Activated gamma-delta T cell treated with anti-CD3 and anti-CD28 coated beads, Interleukin-2, amount 50 U/mL, for 16 hours (primary cell): ENCODE data around the gene CRYGS.
"Not testable (repeated sequence)": the region's sequence is repeated elsewhere in the genome, so short reads cannot be mapped to it uniquely, and the experiment has no call there.

ENCODE experiments used
- DNase-seq: peaks from one replicate; pipeline ENCODE4 v3.0.0-alpha.2; 2020; ENCODE audit warnings: low read depth

CRYGS gene

GRCh38 chr3:186519021-186519658 lies 25.0 kb downstream of the CRYGS start:
- DNase-seq, result peak; percentile 62

GRCh38 chr3:186517218-186517617 lies 27.0 kb downstream of the CRYGS start:
- no peak for DNase-seq

- DNase-seq, result no peak
Measured at GRCh38 chr3:186516646-186517045, 27.5 kb downstream of the CRYGS start.

- no peak for DNase-seq
Measured at GRCh38 chr3:186515125-186515524, 29.1 kb downstream of the CRYGS start.

GRCh38 chr3:186514296-186515002 lies 29.7 kb downstream of the CRYGS start:
- DNase-seq, result no peak

- DNase-seq, result no peak
Measured at GRCh38 chr3:186513386-186513785, 30.8 kb downstream of the CRYGS start.

GRCh38 chr3:186512570-186513302 lies 31.4 kb downstream of the CRYGS start:
- DNase-seq, result no peak

GRCh38 chr3:186511702-186512101 lies 32.5 kb downstream of the CRYGS start:
- no peak for DNase-seq

- DNase-seq, result no peak
Measured at GRCh38 chr3:186511245-186511644, 32.9 kb downstream of the CRYGS start.

GRCh38 chr3:186510374-186511079 lies 33.7 kb downstream of the CRYGS start:
- no peak for DNase-seq

- DNase-seq, result no peak
Measured at GRCh38 chr3:186509423-186509822, 34.8 kb downstream of the CRYGS start.

- no peak for DNase-seq
Measured at GRCh38 chr3:186506857-186507256, 37.3 kb downstream of the CRYGS start.

GRCh38 chr3:186506191-186506739 lies 37.9 kb downstream of the CRYGS start:
- DNase-seq, result no peak

GRCh38 chr3:186502966-186503712 lies 41.0 kb downstream of the CRYGS start:
- DNase-seq, result no peak

- DNase-seq, result no peak
Measured at GRCh38 chr3:186502138-186502948, 41.8 kb downstream of the CRYGS start.

GRCh38 chr3:186499949-186500348 lies 44.2 kb downstream of the CRYGS start:
- DNase-seq, result not testable (repeated sequence)

GRCh38 chr3:186498022-186498421 lies 46.2 kb downstream of the CRYGS start:
- not testable (repeated sequence) for DNase-seq

- DNase-seq, result no peak
Measured at GRCh38 chr3:186497608-186498007, 46.6 kb downstream of the CRYGS start.

- DNase-seq, result no peak
Measured at GRCh38 chr3:186496635-186497034, 47.5 kb downstream of the CRYGS start.

- DNase-seq, result no peak
Measured at GRCh38 chr3:186496016-186496415, 48.2 kb downstream of the CRYGS start.
